ENCODE data around the gene C1GALT1. TPM values are rescaled to one million over a fixed set of nuclear protein-coding genes. Genes with fewer than 3 reads are reported as not detected.

The C1GALT1 gene
- total RNA-seq, 1 experiment from 2014 or later, result 106 TPM

DNA sequence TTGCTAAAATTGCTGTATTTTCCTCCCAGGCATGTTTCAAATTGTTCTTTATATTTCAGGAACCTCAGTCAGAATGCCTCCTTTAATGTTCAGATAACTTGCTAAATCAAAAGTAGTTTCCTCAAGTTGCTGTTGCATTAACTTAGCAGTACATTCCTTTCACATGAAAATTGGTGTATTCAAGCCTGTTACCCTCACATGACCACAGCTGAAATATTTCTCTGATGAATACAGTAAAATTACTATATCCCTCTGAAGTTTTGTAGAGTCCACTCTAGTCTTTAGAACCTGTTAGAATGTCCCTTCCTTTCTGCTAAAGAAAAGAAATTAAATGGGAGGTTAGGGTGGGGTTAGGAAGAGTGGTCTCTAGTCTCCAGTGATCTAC lies 24.5 kb upstream of the C1GALT1 start:
- no peak overlapping the region for H3K4me3 Mint-ChIP-seq
- H3K4me1 Mint-ChIP-seq, result peaks cover 11% of the 10 kb centered on the region
- POLR2A ChIA-PET, result no interaction called here
- TF ChIP-seq, protein P1, sequence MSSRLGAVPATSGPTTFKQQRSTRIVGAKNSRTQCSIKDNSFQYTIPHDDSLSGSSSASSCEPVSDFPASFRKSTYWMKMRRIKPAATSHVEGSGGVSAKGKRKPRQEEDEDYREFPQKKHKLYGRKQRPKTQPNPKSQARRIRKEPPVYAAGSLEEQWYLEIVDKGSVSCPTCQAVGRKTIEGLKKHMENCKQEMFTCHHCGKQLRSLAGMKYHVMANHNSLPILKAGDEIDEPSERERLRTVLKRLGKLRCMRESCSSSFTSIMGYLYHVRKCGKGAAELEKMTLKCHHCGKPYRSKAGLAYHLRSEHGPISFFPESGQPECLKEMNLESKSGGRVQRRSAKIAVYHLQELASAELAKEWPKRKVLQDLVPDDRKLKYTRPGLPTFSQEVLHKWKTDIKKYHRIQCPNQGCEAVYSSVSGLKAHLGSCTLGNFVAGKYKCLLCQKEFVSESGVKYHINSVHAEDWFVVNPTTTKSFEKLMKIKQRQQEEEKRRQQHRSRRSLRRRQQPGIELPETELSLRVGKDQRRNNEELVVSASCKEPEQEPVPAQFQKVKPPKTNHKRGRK (CRISPR knock-in tag; IDR thresholded peaks at IDR 0.05; ENCODE audit: borderline replicate concordance), result no peak
- no peak for TF ChIP-seq GABPB1 (CRISPR knock-in tag; IDR thresholded peaks at IDR 0.05)
- no peak for ATAC-seq
- CTCF ChIA-PET, result no interaction called here
- H3K36me3 Mint-ChIP-seq, result peaks cover 23% of the 10 kb centered on the region
- no peak overlapping the region for H3K27ac Mint-ChIP-seq
- no peaks in the 10 kb centered on the region for H3K27me3 Mint-ChIP-seq (ENCODE audit: low read depth)
- H3K9me3 Mint-ChIP-seq, result peaks cover 28% of the 10 kb centered on the region
- DNase-seq (ENCODE audit: low spot score), result no peak

DNA sequence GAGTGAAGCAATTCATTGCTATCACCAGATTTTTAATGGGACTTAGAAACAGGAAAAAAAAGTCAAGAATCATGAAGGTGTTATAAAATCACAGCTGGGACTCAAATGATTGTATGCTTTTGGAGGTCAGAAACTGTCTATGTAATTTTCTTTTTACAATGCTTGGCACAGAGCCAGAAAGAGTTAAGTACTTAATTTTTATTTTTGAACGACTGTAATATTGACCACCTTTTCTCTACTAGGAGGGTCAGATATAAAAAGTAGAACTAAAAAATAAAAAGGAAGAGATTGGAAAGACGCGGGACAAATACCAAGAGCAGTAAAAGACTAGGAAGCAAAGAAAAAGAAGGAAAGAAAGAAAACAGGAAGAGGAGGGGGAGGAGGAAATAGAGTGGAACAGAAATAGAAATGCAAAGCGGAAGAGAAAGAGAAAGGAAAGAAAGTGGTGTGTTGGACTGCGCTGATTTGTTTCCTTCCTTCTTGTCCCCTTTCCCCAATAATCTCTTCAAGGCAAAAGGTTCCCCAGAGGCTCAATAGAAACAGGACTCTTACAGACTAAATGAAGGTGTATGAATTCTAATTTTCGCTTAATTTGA lies 23.2 kb upstream of the C1GALT1 start:
- Mint-ChIP-seq H3K4me3 (no peak overlapping the region), H3K4me1 (peaks cover 11% of the 10 kb centered on the region)
- ATAC-seq, result no peak

DNA sequence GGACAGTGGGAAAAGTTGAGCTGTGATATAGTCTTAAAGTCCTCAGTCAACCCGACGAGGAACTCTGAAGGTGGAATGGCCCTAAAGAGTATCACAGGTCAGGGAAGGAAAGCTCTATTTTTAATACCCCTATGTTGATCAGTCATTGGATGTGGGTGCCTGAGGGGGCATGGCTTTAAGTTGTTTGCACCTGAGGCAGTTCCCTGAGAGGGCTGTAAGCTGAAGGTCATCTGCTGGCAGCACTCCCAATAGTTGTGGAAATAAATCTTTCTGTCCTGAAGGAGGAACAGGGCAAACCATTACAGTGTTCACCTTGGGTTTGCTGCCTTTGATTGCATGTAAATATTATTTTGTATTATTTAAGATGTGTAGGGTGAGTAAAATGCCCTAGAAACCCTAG lies 17.8 kb upstream of the C1GALT1 start:
- peaks cover 8% of the 10 kb centered on the region for H3K4me1 Mint-ChIP-seq
- DNase-seq (ENCODE audit: low spot score), result no peak
- no peak overlapping the region for H3K27ac Mint-ChIP-seq
- POLR2A ChIA-PET, result no interaction called here
- no peaks in the 10 kb centered on the region; the same call in 1 of the 2 replicates for H3K27me3 Mint-ChIP-seq (ENCODE audit: low read depth)
- no peak for ATAC-seq
- no peaks in the 10 kb centered on the region for H3K36me3 Mint-ChIP-seq
- peaks cover 6% of the 10 kb centered on the region; the same call in 1 of the 2 replicates for H3K9me3 Mint-ChIP-seq
- H3K4me3 Mint-ChIP-seq, result no peak overlapping the region
- CTCF ChIA-PET, result no interaction called here
- no peak for TF ChIP-seq TCF7 (CRISPR knock-in tag; IDR thresholded peaks at IDR 0.05; ENCODE audit: low read depth)
- TF ChIP-seq ZSCAN18 (CRISPR knock-in tag; IDR thresholded peaks at IDR 0.05), result no peak
- TF ChIP-seq ZNF263 (CRISPR knock-in tag; IDR thresholded peaks at IDR 0.05; ENCODE audit: low read depth), result no peak
- no peak for TF ChIP-seq STAT6 (CRISPR knock-in tag; conservative IDR thresholded peaks at IDR 0.05; ENCODE audit: low read depth)
- TF ChIP-seq NR2C2 (CRISPR knock-in tag; IDR thresholded peaks at IDR 0.05), result no peak
- no peak for TF ChIP-seq PRDM15 (CRISPR knock-in tag; IDR thresholded peaks at IDR 0.05)
- no peak for TF ChIP-seq ATF1 (CRISPR knock-in tag; IDR thresholded peaks at IDR 0.05)

More for the DNA sequence above, 23.2 kb upstream of the C1GALT1 start:
- CTCF ChIA-PET, result no interaction called here
- Mint-ChIP-seq H3K27me3 (ENCODE audit: low read depth) (no peaks in the 10 kb centered on the region), H3K9me3 (peaks cover 17% of the 10 kb centered on the region), H3K36me3 (peaks cover 14% of the 10 kb centered on the region), H3K27ac (no peak overlapping the region)
- no peak for DNase-seq (ENCODE audit: low spot score)
- TF ChIP-seq E2F4 (CRISPR knock-in tag; IDR thresholded peaks at IDR 0.05; ENCODE audit: borderline replicate concordance, low read depth) (no peak), ZNF416 (CRISPR knock-in tag; IDR thresholded peaks at IDR 0.05) (no peak), E2F5 (CRISPR knock-in tag; IDR thresholded peaks at IDR 0.05) (no peak), FOXJ3 (CRISPR knock-in tag; IDR thresholded peaks at IDR 0.05; ENCODE audit: borderline replicate concordance) (no peak), SP1 (CRISPR knock-in tag; conservative IDR thresholded peaks at IDR 0.05) (no peak), CDX4 (CRISPR knock-in tag; IDR thresholded peaks at IDR 0.05; ENCODE audit: borderline replicate concordance) (no peak)
- TF ChIP-seq, protein P2, sequence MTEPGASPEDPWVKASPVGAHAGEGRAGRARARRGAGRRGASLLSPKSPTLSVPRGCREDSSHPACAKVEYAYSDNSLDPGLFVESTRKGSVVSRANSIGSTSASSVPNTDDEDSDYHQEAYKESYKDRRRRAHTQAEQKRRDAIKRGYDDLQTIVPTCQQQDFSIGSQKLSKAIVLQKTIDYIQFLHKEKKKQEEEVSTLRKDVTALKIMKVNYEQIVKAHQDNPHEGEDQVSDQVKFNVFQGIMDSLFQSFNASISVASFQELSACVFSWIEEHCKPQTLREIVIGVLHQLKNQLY (CRISPR knock-in tag; IDR thresholded peaks at IDR 0.05), result no peak
- POLR2A ChIA-PET, result no interaction called here

Data from WTC11 (cell line).